HCT116 (cell line): ENCODE measurements around the gene TBC1D16. TPM values are rescaled to one million over a fixed set of nuclear protein-coding genes. Genes with fewer than 3 reads are reported as not detected.

ENCODE experiments used
- ATAC-seq: fragments of 200-7000 bp; cut with Tn5 transposase; 2 replicates; pipeline ENCODE4 v1.9.1; 2020; ENCODE audit warnings: mild to moderate bottlenecking, moderate library complexity
- BruUV-seq: library from RNA; stranded (reverse); fragments of 400-500 nt; replicated peaks from 2 replicates; lab custom pipeline; 2021; lab: Mats Ljungman, UMichigan
- CTCF ChIA-PET: fragments of 300-600 bp; sonication (Branson Sonifier 250); formaldehyde crosslinking; loops from one replicate; lab custom pipeline; 2021; ENCODE audit warnings: antibody characterized with exemption; lab: Charles Lee
- POLR2A ChIA-PET: fragments of 300-600, 350-600 bp; sonication (Branson Sonifier 250); formaldehyde crosslinking; loops from one replicate; lab custom pipeline; 2021; ENCODE audit warnings: antibody characterized with exemption; lab: Charles Lee
- RAD21 ChIA-PET, 2 experiments: fragments of 300-600 bp; sonication (Branson Sonifier 250); formaldehyde crosslinking; loops; one replicate each; lab custom pipeline; 2023; ENCODE audit warnings: low total read pairs in 2 of 2; ENCODE audit not compliant: uncharacterized antibody in 2 of 2, unreplicated experiment in 2 of 2, low non-redundant PET in 1 of 2; lab: Charles Lee
- DNase-seq: peaks from one replicate; pipeline ENCODE4 v3.0.0-alpha.2; 2010; ENCODE audit warnings: low read depth, low spot score
- H2AFZ ChIP-seq: fragments of 200-600 bp; shearing (Covaris generic), sonication (generic); 2 replicates; pipeline ENCODE4 v1.6.1; 2017; ENCODE audit warnings: low read depth, mixed run types, mixed read lengths, antibody characterized with exemption, low read length; ENCODE audit not compliant: poor library complexity, severe bottlenecking
- H3K27ac ChIP-seq: 2 replicates; pipeline ENCODE4 v1.5.1; 2012; ENCODE audit warnings: low read depth, low read length
- H3K27me3 ChIP-seq: fragments of 200-600 bp; sonication (generic); 2 replicates; pipeline ENCODE4 v1.6.1; 2016; ENCODE audit warnings: mixed run types, low read length, mixed read lengths; ENCODE audit not compliant: insufficient read depth
- H3K36me3 ChIP-seq, 2 experiments: fragments of 200-500 bp in 1 of 2; fragments of 200-600 bp in 1 of 2; sonication (Bioruptor generic) in 1 of 2; sonication (generic) in 1 of 2; 2 replicates each; pipeline versions ENCODE4 v1.5.1 to v1.6.1; 2014 to 2016; ENCODE audit warnings: low read length in 2 of 2, inconsistent platforms in 1 of 2, mixed read lengths in 1 of 2, mixed run types in 1 of 2; ENCODE audit not compliant: insufficient read depth in 2 of 2, control insufficient read depth in 1 of 2
- H3K4me1 ChIP-seq, 2 experiments: fragments of 200-600 bp in 1 of 2; sonication (generic) in 1 of 2; 2 replicates each; pipeline versions ENCODE4 v1.5.1 to v1.6.1; 2012 to 2017; ENCODE audit warnings: low read length in 2 of 2, inconsistent platforms in 1 of 2, mild to moderate bottlenecking in 1 of 2, mixed read lengths in 1 of 2, mixed run types in 1 of 2, moderate library complexity in 1 of 2; ENCODE audit not compliant: insufficient read depth in 2 of 2, control insufficient read depth in 1 of 2
- H3K4me2 ChIP-seq: fragments of 200-600 bp; sonication (generic); 2 replicates; pipeline ENCODE4 v1.6.1; 2017; ENCODE audit warnings: mixed run types, low read length, mixed read lengths
- H3K4me3 ChIP-seq, 2 experiments: fragments of 200-600 bp in 1 of 2; sonication (generic) in 1 of 2; replicated peaks in 1 of 2; 2 replicates each; pipeline ENCODE4 v1.5.1; 2011 to 2016; ENCODE audit warnings: low read length in 2 of 2, control low read depth in 1 of 2, low read depth in 1 of 2, mild to moderate bottlenecking in 1 of 2, mixed read lengths in 1 of 2, mixed run types in 1 of 2
- H3K79me2 ChIP-seq: fragments of 200-600 bp; sonication (generic); 2 replicates; pipeline ENCODE4 v1.6.1; 2017; ENCODE audit warnings: mild to moderate bottlenecking, mixed run types, low read length, moderate library complexity, mixed read lengths; ENCODE audit not compliant: insufficient read depth
- H3K9ac ChIP-seq: fragments of 200-600 bp; sonication (generic); 2 replicates; pipeline ENCODE4 v1.6.1; 2016; ENCODE audit warnings: low read length, mixed read lengths
- H3K9me2 ChIP-seq: fragments of 200-600 bp; sonication (generic), shearing (Covaris generic); 2 replicates; pipeline ENCODE4 v1.6.1; 2017; ENCODE audit warnings: mixed run types, mild to moderate bottlenecking, moderate library complexity; ENCODE audit not compliant: insufficient read depth
- H3K9me3 ChIP-seq, 2 experiments: fragments of 200-500 bp in 1 of 2; fragments of 200-600 bp in 1 of 2; sonication (Bioruptor generic) in 1 of 2; sonication (generic) in 1 of 2; 2 replicates each; pipeline ENCODE4 v1.6.1; 2014 to 2017; ENCODE audit warnings: low read length in 2 of 2, mixed read lengths in 2 of 2, inconsistent platforms in 1 of 2, low read depth in 1 of 2, mild to moderate bottlenecking in 1 of 2, mixed run types in 1 of 2, moderate library complexity in 1 of 2; ENCODE audit not compliant: control insufficient read depth in 1 of 2, insufficient read depth in 1 of 2
- H4K20me1 ChIP-seq: fragments of 200-600 bp; sonication (generic), shearing (Covaris generic); 2 replicates; pipeline ENCODE4 v1.6.1; 2017; ENCODE audit warnings: mixed run types, mild to moderate bottlenecking, moderate library complexity; ENCODE audit not compliant: insufficient read depth
- CBX3 ChIP-seq: IDR thresholded peaks from 2 replicates; pipeline ENCODE4 v1.6.1; 2012; ENCODE audit warnings: low read depth
- CTCF ChIP-seq, 3 experiments: fragments of 200-600 bp in 1 of 3; sonication (generic) in 1 of 3; IDR thresholded peaks in 2 of 3; conservative IDR thresholded peaks in 1 of 3; 2 replicates each; pipeline ENCODE4 v1.5.1; 2012 to 2017; ENCODE audit warnings: low read depth in 2 of 3, low read length in 2 of 3, antibody characterized with exemption in 1 of 3, borderline replicate concordance in 1 of 3, control low read depth in 1 of 3, mild to moderate bottlenecking in 1 of 3, mixed read lengths in 1 of 3, mixed run types in 1 of 3, moderate library complexity in 1 of 3; ENCODE audit not compliant: insufficient read depth in 1 of 3
- EGR1 ChIP-seq: IDR thresholded peaks from 2 replicates; pipeline ENCODE4 v1.6.1; 2012; ENCODE audit warnings: low read depth
- ELF1 ChIP-seq: IDR thresholded peaks from 2 replicates; pipeline ENCODE4 v1.6.1; 2012; ENCODE audit warnings: low read depth, borderline replicate concordance
- EZH2 ChIP-seq: fragments of 200-600 bp; sonication (generic); IDR thresholded peaks from 2 replicates; pipeline ENCODE4 v1.6.1; 2017; ENCODE audit warnings: antibody characterized with exemption, mixed run types
- EZH2phosphoT487 ChIP-seq: fragments of 200-600 bp; IDR thresholded peaks from 2 replicates; pipeline ENCODE4 v1.6.1; 2018; ENCODE audit warnings: antibody characterized with exemption, borderline replicate concordance
- FOSL1 ChIP-seq: IDR thresholded peaks from 2 replicates; pipeline ENCODE4 v1.6.1; 2012; ENCODE audit warnings: low read depth
- POLR2A ChIP-seq: IDR thresholded peaks from 2 replicates; pipeline ENCODE4 v1.7.0; 2011; ENCODE audit warnings: borderline replicate concordance; ENCODE audit not compliant: insufficient read depth, insufficient read length; ENCODE audit errors: extremely low read depth
- POLR2AphosphoS5 ChIP-seq: IDR thresholded peaks from 2 replicates; pipeline ENCODE4 v1.6.1; 2011; ENCODE audit warnings: mild to moderate bottlenecking, low read depth, low read length, moderate library complexity
- RAD21 ChIP-seq: IDR thresholded peaks from 2 replicates; pipeline ENCODE4 v1.6.1; 2012; ENCODE audit warnings: low read depth, mild to moderate bottlenecking
- SIN3A ChIP-seq: IDR thresholded peaks from 2 replicates; pipeline ENCODE4 v1.6.1; 2012; ENCODE audit warnings: low read depth
- SP1 ChIP-seq: IDR thresholded peaks from 2 replicates; pipeline ENCODE4 v1.6.1; 2012; ENCODE audit warnings: low read depth
- ZNF274 ChIP-seq: fragments of 200-500 bp; sonication (Bioruptor generic); IDR thresholded peaks from 2 replicates; pipeline ENCODE4 v1.6.1; 2014; ENCODE audit warnings: mild to moderate bottlenecking, low read depth, low read length, inconsistent platforms
- intact Hi-C: fragments of 100-400 bp; cut with micrococcal nuclease; formaldehyde crosslinking; loops from 2 replicates; pipeline ENCODE4 v1.10.0; 2022
- total RNA-seq: library from RNA; stranded (reverse); gene quantifications from one replicate; pipeline ENCODE4 v1.2.1, GENCODE V29; 2021; ENCODE audit not compliant: unreplicated experiment
- TF ChIP-seq, protein P1 (sequence below): IDR thresholded peaks from 2 replicates; pipeline ENCODE4 v1.6.1; 2012
- TF ChIP-seq, protein P2 (sequence below): IDR thresholded peaks from 2 replicates; pipeline ENCODE4 v1.6.1; 2012; ENCODE audit warnings: low read depth

TBC1D16 gene
- total RNA-seq, 1 experiment from 2014 or later, result 31.1 TPM

DNA sequence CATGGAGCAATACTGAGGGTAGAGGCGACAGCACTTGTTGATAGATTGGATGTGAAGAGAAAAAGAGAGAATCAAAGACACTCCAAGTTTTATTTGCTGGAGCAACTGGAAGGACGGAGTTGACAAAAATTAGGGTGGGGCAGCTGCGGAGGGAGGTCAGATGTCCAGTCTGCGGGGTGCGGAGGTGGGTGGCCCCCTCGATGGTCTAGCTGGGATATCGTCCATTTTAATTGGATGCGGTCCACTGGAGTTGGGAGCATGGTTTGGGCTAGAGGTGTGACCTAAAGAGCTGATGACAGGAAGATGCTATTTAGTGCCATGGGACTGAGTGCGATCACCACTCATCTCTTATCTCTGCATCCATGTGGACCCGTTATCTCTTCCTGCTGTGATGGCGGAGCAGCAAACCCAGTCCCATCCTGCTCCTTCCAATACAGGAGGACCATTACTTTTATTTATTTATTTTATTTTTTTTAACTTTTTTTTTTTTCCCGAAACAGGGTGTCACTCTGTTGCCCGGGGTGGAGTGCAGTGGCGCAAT is 148.2 kb downstream of the TBC1D16 start:
- Histone ChIP-seq H3K9ac (no peak overlapping the region), H3K4me1 (peaks cover 0 to 10% of the 10 kb centered on the region in 2 experiments; a peak in 2 of 4 replicates), H3K36me3 (no peaks in the 10 kb centered on the region), H3K27me3 (peaks cover 16% of the 10 kb centered on the region; the same call in 1 of the 2 replicates), H3K4me3 (no peak overlapping the region), H3K9me2 (no peaks in the 10 kb centered on the region), H2AFZ (no peak overlapping the region), H4K20me1 (no peaks in the 10 kb centered on the region), H3K79me2 (no peaks in the 10 kb centered on the region), H3K27ac (no peak overlapping the region), H3K4me2 (no peak overlapping the region), H3K9me3 (no peaks in the 10 kb centered on the region)
- TF ChIP-seq EGR1, result no peak
- TF ChIP-seq FOSL1, result no peak
- no peak for TF ChIP-seq CBX3
- TF ChIP-seq, protein P1, sequence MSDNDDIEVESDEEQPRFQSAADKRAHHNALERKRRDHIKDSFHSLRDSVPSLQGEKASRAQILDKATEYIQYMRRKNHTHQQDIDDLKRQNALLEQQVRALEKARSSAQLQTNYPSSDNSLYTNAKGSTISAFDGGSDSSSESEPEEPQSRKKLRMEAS, result no peak
- TF ChIP-seq, protein P2, sequence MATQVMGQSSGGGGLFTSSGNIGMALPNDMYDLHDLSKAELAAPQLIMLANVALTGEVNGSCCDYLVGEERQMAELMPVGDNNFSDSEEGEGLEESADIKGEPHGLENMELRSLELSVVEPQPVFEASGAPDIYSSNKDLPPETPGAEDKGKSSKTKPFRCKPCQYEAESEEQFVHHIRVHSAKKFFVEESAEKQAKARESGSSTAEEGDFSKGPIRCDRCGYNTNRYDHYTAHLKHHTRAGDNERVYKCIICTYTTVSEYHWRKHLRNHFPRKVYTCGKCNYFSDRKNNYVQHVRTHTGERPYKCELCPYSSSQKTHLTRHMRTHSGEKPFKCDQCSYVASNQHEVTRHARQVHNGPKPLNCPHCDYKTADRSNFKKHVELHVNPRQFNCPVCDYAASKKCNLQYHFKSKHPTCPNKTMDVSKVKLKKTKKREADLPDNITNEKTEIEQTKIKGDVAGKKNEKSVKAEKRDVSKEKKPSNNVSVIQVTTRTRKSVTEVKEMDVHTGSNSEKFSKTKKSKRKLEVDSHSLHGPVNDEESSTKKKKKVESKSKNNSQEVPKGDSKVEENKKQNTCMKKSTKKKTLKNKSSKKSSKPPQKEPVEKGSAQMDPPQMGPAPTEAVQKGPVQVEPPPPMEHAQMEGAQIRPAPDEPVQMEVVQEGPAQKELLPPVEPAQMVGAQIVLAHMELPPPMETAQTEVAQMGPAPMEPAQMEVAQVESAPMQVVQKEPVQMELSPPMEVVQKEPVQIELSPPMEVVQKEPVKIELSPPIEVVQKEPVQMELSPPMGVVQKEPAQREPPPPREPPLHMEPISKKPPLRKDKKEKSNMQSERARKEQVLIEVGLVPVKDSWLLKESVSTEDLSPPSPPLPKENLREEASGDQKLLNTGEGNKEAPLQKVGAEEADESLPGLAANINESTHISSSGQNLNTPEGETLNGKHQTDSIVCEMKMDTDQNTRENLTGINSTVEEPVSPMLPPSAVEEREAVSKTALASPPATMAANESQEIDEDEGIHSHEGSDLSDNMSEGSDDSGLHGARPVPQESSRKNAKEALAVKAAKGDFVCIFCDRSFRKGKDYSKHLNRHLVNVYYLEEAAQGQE, result no peak
- RAD21 ChIA-PET, result no interaction called here
- intact Hi-C loops, result no loop called here
- ATAC-seq, result no peak
- POLR2A ChIA-PET, result no interaction called here
- no TSS peak for BruUV-seq
- CTCF ChIA-PET, result no interaction called here
- DNase-seq, result no peak

DNA sequence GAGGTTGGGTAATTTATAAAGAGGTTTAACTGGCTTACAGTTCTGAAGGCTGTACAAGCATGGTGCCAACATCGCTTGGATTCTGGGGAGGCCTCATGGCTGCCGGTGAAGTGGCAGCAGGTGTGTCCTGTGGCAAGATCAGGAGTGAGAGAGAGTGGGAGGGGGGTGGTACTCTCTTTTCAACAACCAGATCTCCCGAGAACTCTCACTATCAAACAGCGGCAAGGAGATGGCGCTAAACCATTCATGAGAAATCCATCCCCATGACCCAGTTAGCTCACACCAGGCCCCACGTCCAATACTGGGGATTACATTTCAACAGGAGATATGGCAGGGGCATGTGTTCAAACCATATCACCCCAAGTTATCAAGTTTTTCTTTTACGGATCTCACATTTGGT is 152.5 kb downstream of the TBC1D16 start:
- H3K27ac ChIP-seq, result no peak overlapping the region

More for the DNA sequence above, 152.5 kb downstream of the TBC1D16 start:
- RAD21 ChIA-PET, result no interaction called here
- H4K20me1 ChIP-seq, result no peaks in the 10 kb centered on the region
- no peak overlapping the region for H3K4me2 ChIP-seq
- no peaks in the 10 kb centered on the region; the same call in 1 of the 2 replicates for H3K27me3 ChIP-seq
- no TSS peak for BruUV-seq
- H3K9me2 ChIP-seq, result no peaks in the 10 kb centered on the region
- no peaks in the 10 kb centered on the region for H3K4me1 ChIP-seq
- H3K9ac ChIP-seq, result no peak overlapping the region
- DNase-seq (no peak), ATAC-seq (no peak)
- H2AFZ ChIP-seq, result no peak overlapping the region
- POLR2A ChIA-PET, result no interaction called here
- intact Hi-C loops, result no loop called here
- CTCF ChIA-PET, result interaction anchor here (1.5 kb wide), 1 partner anchor 9 kb away, joined by 6 read pairs; no protein-coding TSS in a partner anchor
- H3K79me2 ChIP-seq, result no peaks in the 10 kb centered on the region
- H3K4me3 ChIP-seq, result no peak overlapping the region
- TF ChIP-seq ELF1 (no peak), CBX3 (no peak), SP1 (no peak), SIN3A (no peak), POLR2A (no peak), EZH2 (no peak), ZNF274 (no peak), EZH2phosphoT487 (no peak), CTCF (IDR thresholded peaks at IDR 0.05 in 2 of 3, conservative IDR thresholded peaks at IDR 0.05 in 1 of 3; ENCODE audit: borderline replicate concordance in 1 of 3, insufficient read depth in 1 of 3, low read depth in 2 of 3, low read length in 2 of 3) (no peak), RAD21 (no peak), POLR2AphosphoS5 (no peak)
- TF ChIP-seq, protein P1, result no peak
- H3K36me3 ChIP-seq, result no peaks in the 10 kb centered on the region
- H3K9me3 ChIP-seq, result no peaks in the 10 kb centered on the region
